Loucy (cell line): Measurements from ENCODE around the gene IPPK.

Source experiments
- CTCF ChIP-seq: fragments of 200-600 bp; sonication (generic); conservative IDR thresholded peaks from 2 replicates; pipeline ENCODE4 v1.5.1; 2014; ENCODE audit warnings: mild to moderate bottlenecking, antibody characterized with exemption, low read length
- EZH2phosphoT487 ChIP-seq: fragments of 200-600 bp; IDR thresholded peaks from 2 replicates; pipeline ENCODE4 v1.6.1; 2018; ENCODE audit warnings: antibody characterized with exemption, mild to moderate bottlenecking, moderate library complexity, borderline replicate concordance

GRCh38 chr9:92710368-92710767, 40.4 kb upstream of the IPPK start:
- TF ChIP-seq CTCF (no peak), EZH2phosphoT487 (no peak)
